Keratinocyte (primary cell): ENCODE results near the gene RPEL1. TPM values are rescaled to one million over a fixed set of nuclear protein-coding genes. Genes with fewer than 3 reads are reported as not detected.
A peak's percentile ranks its signal among the peaks of the same experiment; 100 is the strongest.

Experiments
- DNase-seq: peaks from one replicate; pipeline ENCODE4 v3.0.0-alpha.2; 2011; ENCODE audit warnings: low read depth, missing footprints, low spot score
- FAIRE-seq: peaks from 2 replicates; lab custom pipeline; 2011; peaks lifted over from hg19 to GRCh38; lab: Jason Lieb, UNC
- H2AFZ ChIP-seq: 2 replicates; pipeline ENCODE4 v1.6.0; 2012; ENCODE audit warnings: low read length, control low read depth, inconsistent platforms; ENCODE audit not compliant: control insufficient read depth
- H3K27ac ChIP-seq: 2 replicates; pipeline ENCODE4 v1.5.1; 2011; ENCODE audit warnings: low read length; ENCODE audit not compliant: control insufficient read depth, insufficient read depth
- H3K27me3 ChIP-seq: 3 replicates; pipeline ENCODE4 v1.6.0; 2011; ENCODE audit warnings: low read length; ENCODE audit not compliant: control insufficient read depth, insufficient read depth; ENCODE audit errors: extremely low read depth
- H3K36me3 ChIP-seq, 2 experiments: 2 replicates in 1 of 2; 3 replicates in 1 of 2; pipeline ENCODE4 v1.5.1; 2011; ENCODE audit warnings: low read length in 2 of 2, mild to moderate bottlenecking in 1 of 2; ENCODE audit not compliant: control insufficient read depth in 2 of 2, insufficient read depth in 2 of 2; ENCODE audit errors: extremely low read depth in 1 of 2
- H3K4me1 ChIP-seq: 3 replicates; pipeline ENCODE4 v1.5.1; 2011; ENCODE audit warnings: low read length; ENCODE audit not compliant: control insufficient read depth, insufficient read depth; ENCODE audit errors: extremely low read depth
- H3K4me2 ChIP-seq: 3 replicates; pipeline ENCODE4 v1.6.0; 2011; ENCODE audit warnings: low read depth, low read length; ENCODE audit not compliant: control insufficient read depth, insufficient read depth; ENCODE audit errors: extremely low read depth
- H3K4me3 ChIP-seq, 3 experiments: fragments of 200-600 bp in 1 of 3; sonication (generic) in 1 of 3; 2 replicates in 2 of 3; 3 replicates in 1 of 3; pipeline ENCODE4 v1.5.1; 2011 to 2016; ENCODE audit warnings: low read length in 3 of 3, mild to moderate bottlenecking in 3 of 3, control low read depth in 2 of 3, inconsistent platforms in 1 of 3, low read depth in 1 of 3, mixed read lengths in 1 of 3, mixed run types in 1 of 3, moderate library complexity in 1 of 3; ENCODE audit not compliant: control insufficient read depth in 2 of 3, insufficient read depth in 2 of 3; ENCODE audit errors: extremely low read depth in 1 of 3
- H3K79me2 ChIP-seq: 2 replicates; pipeline ENCODE4 v1.6.0; 2012; ENCODE audit warnings: low read length; ENCODE audit not compliant: control insufficient read depth, insufficient read depth
- H3K9ac ChIP-seq: 3 replicates; pipeline ENCODE4 v1.6.0; 2011; ENCODE audit warnings: low read length; ENCODE audit not compliant: control insufficient read depth, insufficient read depth; ENCODE audit errors: extremely low read depth
- H3K9me1 ChIP-seq: 3 replicates; pipeline ENCODE4 v1.6.0; 2011; ENCODE audit warnings: low read length; ENCODE audit not compliant: control insufficient read depth, insufficient read depth; ENCODE audit errors: extremely low read depth
- H3K9me3 ChIP-seq: 2 replicates; pipeline ENCODE4 v1.5.1; 2012; ENCODE audit warnings: low read depth, low read length; ENCODE audit not compliant: control insufficient read depth
- H4K20me1 ChIP-seq: 3 replicates; pipeline ENCODE4 v1.6.0; 2011; ENCODE audit warnings: low read length; ENCODE audit not compliant: control insufficient read depth, insufficient read depth; ENCODE audit errors: extremely low read depth
- CTCF ChIP-seq, 3 experiments: IDR thresholded peaks in 1 of 3; conservative IDR thresholded peaks in 1 of 3; optimal IDR thresholded peaks in 1 of 3; 2 replicates in 2 of 3; 3 replicates in 1 of 3; pipeline versions ENCODE3 to v1.5.1; 2011; ENCODE audit warnings: low read length in 3 of 3, mild to moderate bottlenecking in 3 of 3, moderate library complexity in 2 of 3, control low read depth in 1 of 3, inconsistent platforms in 1 of 3; ENCODE audit not compliant: insufficient read depth in 2 of 3; ENCODE audit errors: extremely low read depth in 1 of 3
- EZH2 ChIP-seq: IDR thresholded peaks from one replicate; pipeline ENCODE4 v1.6.1; 2012; ENCODE audit warnings: inconsistent platforms, mild to moderate bottlenecking, low read length, moderate library complexity
- dilution Hi-C: fragments of 300-500 bp; cut with MboI; formaldehyde crosslinking; loops from one replicate; pipeline ENCODE4 v1.7.0; 2020; ENCODE audit warnings: low sequenced_read_pairs; ENCODE audit not compliant: extremely low pct_ligation_motif_present
- polyA plus RNA-seq, 5 experiments: library from polyadenylated mRNA; depleted of rRNA in 3 of 5; stranded (reverse) in 3 of 5; stranded (forward) in 1 of 5; unstranded in 1 of 5; fragments of >200 nt; gene quantifications; 1 replicate in 1 of 5; 2 replicates in 3 of 5; 3 replicates in 1 of 5; pipeline versions ENCODE4 v1.2.1 to v1.2.3, GENCODE V29; 2011 to 2012; ENCODE audit warnings: missing spikeins in 2 of 5, low read depth in 1 of 5, low replicate concordance in 1 of 5

The RPEL1 gene
- polyA plus RNA-seq, 1 donor (not counting 4 experiments of a cell fraction or from before 2014, with no cell fraction given): 0.04 TPM

DNA sequence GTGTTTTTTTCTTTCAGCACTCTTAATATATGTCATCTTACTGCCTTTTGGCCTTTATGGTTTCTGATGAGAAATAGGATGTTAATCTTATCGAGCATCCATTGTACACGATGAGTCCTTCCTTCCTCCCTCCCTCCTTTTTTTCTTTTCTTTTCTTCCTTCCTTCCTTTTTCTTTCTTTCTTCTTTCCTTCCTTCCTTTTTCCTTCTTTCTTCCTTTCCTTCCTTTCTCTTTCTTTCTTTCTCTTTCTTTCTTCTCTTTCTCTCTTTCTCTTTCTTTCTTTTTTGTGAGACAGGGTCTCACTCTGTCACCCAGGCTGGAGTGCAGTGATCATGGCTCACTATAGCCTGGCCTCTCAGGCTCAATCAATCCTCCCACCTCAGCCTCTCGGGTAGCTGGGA lies 8.4 kb downstream of the RPEL1 start:
- DNase-seq: no peak
- Histone ChIP-seq H3K4me3 (no peak overlapping the region), H3K9me1 (no peaks in the 10 kb centered on the region), H3K4me2 (no peak overlapping the region), H3K9ac (no peak overlapping the region), H2AFZ (no peak overlapping the region), H3K4me1 (peaks cover 11% of the 10 kb centered on the region), H3K27ac (no peak overlapping the region), H3K36me3 (no peaks in the 10 kb centered on the region), H3K27me3 (no peaks in the 10 kb centered on the region), H3K79me2 (no peaks in the 10 kb centered on the region), H3K9me3 (no peaks in the 10 kb centered on the region), H4K20me1 (no peaks in the 10 kb centered on the region)
- dilution Hi-C loops: no loop called here
- no peak for FAIRE-seq
- no peak for TF ChIP-seq CTCF (optimal IDR thresholded peaks at IDR 0.05 in 1 of 3, IDR thresholded peaks at IDR 0.05 in 1 of 3, conservative IDR thresholded peaks at IDR 0.05 in 1 of 3; ENCODE audit: extremely low read depth in 1 of 3, insufficient read depth in 2 of 3, low read length in 3 of 3)
- TF ChIP-seq EZH2: no peak

GRCh38 chr10:103254538-103255325 lies 9.0 kb downstream of the RPEL1 start:
- TF ChIP-seq EZH2 (no peak), CTCF (optimal IDR thresholded peaks at IDR 0.05 in 1 of 3, IDR thresholded peaks at IDR 0.05 in 1 of 3, conservative IDR thresholded peaks at IDR 0.05 in 1 of 3; ENCODE audit: extremely low read depth in 1 of 3, insufficient read depth in 2 of 3, low read length in 3 of 3) (no peak)
- Histone ChIP-seq H3K9ac (no peak overlapping the region), H3K4me3 (no peak overlapping the region), H3K4me1 (peaks cover 11% of the 10 kb centered on the region), H3K9me3 (no peaks in the 10 kb centered on the region), H3K36me3 (no peaks in the 10 kb centered on the region), H4K20me1 (no peaks in the 10 kb centered on the region), H2AFZ (no peak overlapping the region), H3K27me3 (no peaks in the 10 kb centered on the region), H3K27ac (no peak overlapping the region), H3K9me1 (no peaks in the 10 kb centered on the region), H3K79me2 (no peaks in the 10 kb centered on the region), H3K4me2 (peak overlapping the region; percentile 63)
- peak; percentile 92 for FAIRE-seq
- DNase-seq: no peak
- dilution Hi-C loops: no loop called here
